Left cardiac atrium (tissue), 4 donors: ENCODE data around the gene WDTC1. TPM values are rescaled to one million over a fixed set of nuclear protein-coding genes. Genes with fewer than 3 reads are reported as not detected.

Source experiments
- ATAC-seq, 2 donors: fragments of 200-7000 bp; cut with Tn5 transposase; one replicate each; pipeline ENCODE4 v1.9.1; 2020; ENCODE audit warnings: mild to moderate bottlenecking in 2 of 2, moderate library complexity in 2 of 2
- DNase-seq: peaks from one replicate; pipeline ENCODE4 v3.0.0-alpha.2; 2020
- intact Hi-C, 2 donors: fragments of 100-400 bp; cut with DNase I; formaldehyde crosslinking; loops; one replicate each; pipeline versions ENCODE4 v1.14.1 to v1.15.1; 2022 to 2023
- total RNA-seq, 2 donors: library from RNA; stranded (reverse); fragmentation: NEBNext Ultra II Directional; extraction: Animal tissue kit (Norgen Biotek cat#: 25700); gene quantifications; one replicate each; pipeline ENCODE4 v1.2.1, GENCODE V29; 2021
- donor health status: DM: no; HTN: yes; CAD: no.
- donor health status: DM: no; HTN: yes; CAD: no; lungs with severe emphysema.
- donor health status: DM: yes; HTN: yes; CAD: no.
- donor health status: Dilated cardiomyopathy.

Gene WDTC1
- total RNA-seq, 2 donors from 2014 or later = 50.6 to 54.2 TPM

- intact Hi-C loops = no loop called here
- no peak for DNase-seq
- ATAC-seq = no peak
Measured at GRCh38 chr1:27322569-27323240, 88.3 kb downstream of the WDTC1 start.

GRCh38 chr1:27325286-27325685, 90.9 kb downstream of the WDTC1 start:
- no peak for DNase-seq
- intact Hi-C loops = no loop called here

GRCh38 chr1:27327964-27328363, 93.5 kb downstream of the WDTC1 start:
- ATAC-seq (no peak), DNase-seq (no peak)
- intact Hi-C loops = no loop called here

More at GRCh38 chr1:27325286-27325685, 90.9 kb downstream of the WDTC1 start:
- no peak for ATAC-seq

GRCh38 chr1:27330786-27331185, 96.4 kb downstream of the WDTC1 start:
- DNase-seq (no peak), ATAC-seq (no peak)
- intact Hi-C loops = no loop called here

- intact Hi-C loops = no loop called here
- no peak for DNase-seq
Measured at GRCh38 chr1:27331426-27331825, 97.0 kb downstream of the WDTC1 start.

GRCh38 chr1:27331922-27332321, 97.5 kb downstream of the WDTC1 start:
- intact Hi-C loops = no loop called here
- no peak for DNase-seq

More at GRCh38 chr1:27331426-27331825, 97.0 kb downstream of the WDTC1 start:
- ATAC-seq = no peak

GRCh38 chr1:27332536-27333281, 98.3 kb downstream of the WDTC1 start:
- DNase-seq = peak; percentile 61
- intact Hi-C loops = no loop called here
- ATAC-seq = peak; percentile 62 to 74

More at GRCh38 chr1:27331922-27332321, 97.5 kb downstream of the WDTC1 start:
- peak in 1 of 2 donors; percentile 29 for ATAC-seq

- DNase-seq (no peak), ATAC-seq (no peak)
- intact Hi-C loops = no loop called here
Measured at GRCh38 chr1:27333717-27334279, 99.4 kb downstream of the WDTC1 start.

GRCh38 chr1:27335506-27336422, 101.3 kb downstream of the WDTC1 start:
- intact Hi-C loops = no loop called here
- DNase-seq = no peak

GRCh38 chr1:27336756-27337155, 102.3 kb downstream of the WDTC1 start:
- DNase-seq (no peak), ATAC-seq (no peak)
- intact Hi-C loops = no loop called here

More at GRCh38 chr1:27335506-27336422, 101.3 kb downstream of the WDTC1 start:
- ATAC-seq = no peak

GRCh38 chr1:27338751-27339150, 104.3 kb downstream of the WDTC1 start:
- no peak for DNase-seq
- ATAC-seq = no peak
- intact Hi-C loops = no loop called here

- ATAC-seq = no peak
- DNase-seq = no peak
- intact Hi-C loops = no loop called here
Measured at GRCh38 chr1:27339213-27339612, 104.8 kb downstream of the WDTC1 start.

GRCh38 chr1:27341525-27342252, 107.3 kb downstream of the WDTC1 start, which contains the start of gene SYTL1:
TSS of gene SYTL1 (plus strand) at chr1:27342022. CDS start at chr1:27345335, 3,313 bp downstream.
- intact Hi-C loops = no loop called here
- ATAC-seq = peak; percentile 68 to 70
- no peak for DNase-seq

GRCh38 chr1:27342391-27342777, 108.0 kb downstream of the WDTC1 start:
- DNase-seq = no peak
- intact Hi-C loops = no loop called here

GRCh38 chr1:27342778-27343638, 108.6 kb downstream of the WDTC1 start:
- no peak for DNase-seq

More at GRCh38 chr1:27342391-27342777, 108.0 kb downstream of the WDTC1 start:
- peak in 1 of 2 donors; percentile 6 for ATAC-seq

GRCh38 chr1:27343639-27344025, 109.2 kb downstream of the WDTC1 start:
- intact Hi-C loops = no loop called here
- DNase-seq (no peak), ATAC-seq (no peak)

More at GRCh38 chr1:27342778-27343638, 108.6 kb downstream of the WDTC1 start:
- peak; percentile 27 to 59 for ATAC-seq
- intact Hi-C loops = no loop called here

- intact Hi-C loops = loop anchor here in 1 of 2 donors (5.0 kb wide), 1 partner anchor 43 kb away; no protein-coding TSS in a partner anchor
- ATAC-seq (no peak), DNase-seq (no peak)
Measured at GRCh38 chr1:27345272-27345671, 110.8 kb downstream of the WDTC1 start.
